HEK293 (cell line): ENCODE results near the gene GPAT2.
"Not testable (repeated sequence)": the region's sequence is repeated elsewhere in the genome, so short reads cannot be mapped to it uniquely, and the experiment has no call there.

ENCODE experiments used
- CTCF ChIA-PET: fragments of 350-600 bp; formaldehyde crosslinking; extraction: SDS; loops from one replicate; lab custom pipeline; 2021; ENCODE audit warnings: antibody characterized with exemption; lab: Yijun Ruan, JAX
- POLR2A ChIA-PET: fragments of 300-600 bp; formaldehyde crosslinking; extraction: SDS; loops from one replicate; lab custom pipeline; 2020; ENCODE audit warnings: antibody characterized with exemption, inconsistent platforms; lab: Yijun Ruan, JAX
- H3K27ac ChIP-seq: fragments of 200-500 bp; sonication (Bioruptor generic); 2 replicates; pipeline ENCODE4 v1.5.1; 2014; ENCODE audit warnings: low read depth, low read length, control low read depth, inconsistent platforms; ENCODE audit errors: extremely low read depth
- H3K36me3 ChIP-seq, 2 experiments: fragments of 200-500 bp in 1 of 2; sonication (Bioruptor generic) in 1 of 2; 1 replicate in 1 of 2; 2 replicates in 1 of 2; pipeline ENCODE4 v1.5.1; 2014 to 2017; ENCODE audit warnings: inconsistent platforms in 2 of 2, low read length in 2 of 2; ENCODE audit not compliant: control insufficient read depth in 2 of 2, insufficient read depth in 1 of 2
- H3K4me1 ChIP-seq: fragments of 200-500 bp; sonication (Bioruptor generic); 2 replicates; pipeline ENCODE4 v1.5.1; 2014; ENCODE audit warnings: mild to moderate bottlenecking, low read length, inconsistent platforms; ENCODE audit not compliant: control insufficient read depth, insufficient read depth
- H3K4me3 ChIP-seq: 2 replicates; pipeline ENCODE4 v1.5.1; 2011; ENCODE audit warnings: low read depth, mild to moderate bottlenecking, control low read depth, low read length, moderate library complexity
- H3K9me3 ChIP-seq: fragments of 200-500 bp; sonication (Bioruptor generic); 2 replicates; pipeline ENCODE4 v1.5.1; 2014; ENCODE audit warnings: low read depth, low read length, inconsistent platforms; ENCODE audit not compliant: control insufficient read depth, insufficient read depth
- BCL6B ChIP-seq: fragments of 450-650 bp; formaldehyde crosslinking; IDR thresholded peaks from 2 replicates; pipeline ENCODE4 v1.5.1; 2017; ENCODE audit warnings: missing biosample characterization, missing genetic modification characterization
- CTCF ChIP-seq: fragments of 450-650 bp; formaldehyde crosslinking; IDR thresholded peaks from 2 replicates; pipeline ENCODE4 v1.5.1; 2016; ENCODE audit warnings: missing biosample characterization, missing genetic modification characterization
- IKZF3 ChIP-seq: fragments of 450-650 bp; IDR thresholded peaks from 2 replicates; pipeline ENCODE4 v1.5.0; 2018; ENCODE audit warnings: missing biosample characterization, mild to moderate bottlenecking, missing genetic modification characterization, moderate library complexity
- ZBTB17 ChIP-seq: fragments of 450-650 bp; formaldehyde crosslinking; IDR thresholded peaks from 2 replicates; pipeline ENCODE4 v1.5.1; 2016; ENCODE audit warnings: missing biosample characterization, missing genetic modification characterization
- ZBTB26 ChIP-seq: fragments of 450-650 bp; formaldehyde crosslinking; optimal IDR thresholded peaks from 2 replicates; pipeline ENCODE3; 2016; ENCODE audit warnings: missing biosample characterization, mild to moderate bottlenecking, missing genetic modification characterization
- ZBTB8A ChIP-seq: fragments of 450-650 bp; formaldehyde crosslinking; IDR thresholded peaks from 2 replicates; pipeline ENCODE4 v1.5.1; 2016; ENCODE audit warnings: missing biosample characterization, missing genetic modification characterization
- ZNF2 ChIP-seq: fragments of 450-650 bp; formaldehyde crosslinking; IDR thresholded peaks from 2 replicates; pipeline ENCODE4 v1.5.1; 2016; ENCODE audit warnings: missing biosample characterization, missing genetic modification characterization
- ZNF335 ChIP-seq: fragments of 450-650 bp; formaldehyde crosslinking; conservative IDR thresholded peaks from 2 replicates; pipeline ENCODE4 v1.5.1; 2016; ENCODE audit warnings: missing biosample characterization, missing genetic modification characterization
- ZNF423 ChIP-seq: fragments of 450-650 bp; formaldehyde crosslinking; IDR thresholded peaks from 2 replicates; pipeline ENCODE4 v1.5.1; 2016; ENCODE audit warnings: missing biosample characterization, missing genetic modification characterization
- ZNF600 ChIP-seq: fragments of 450-650 bp; formaldehyde crosslinking; IDR thresholded peaks from 2 replicates; pipeline ENCODE4 v1.5.1; 2016; ENCODE audit warnings: missing biosample characterization, missing genetic modification characterization
- ZNF654 ChIP-seq: fragments of 450-650 bp; formaldehyde crosslinking; IDR thresholded peaks from 2 replicates; pipeline ENCODE4 v1.5.1; 2016; ENCODE audit warnings: low read depth, missing biosample characterization, missing genetic modification characterization

GPAT2 gene

GRCh38 chr2:96008051-96008450 lies 26.7 kb downstream of the GPAT2 start:
- POLR2A ChIA-PET, CTCF ChIA-PET, H3K9me3 ChIP-seq, H3K4me3 ChIP-seq, H3K4me1 ChIP-seq, H3K36me3 ChIP-seq, H3K27ac ChIP-seq: not testable (repeated sequence)

GRCh38 chr2:96006248-96006647 lies 28.5 kb downstream of the GPAT2 start:
- CTCF ChIA-PET, H3K9me3 ChIP-seq, POLR2A ChIA-PET, H3K4me1 ChIP-seq, H3K4me3 ChIP-seq, H3K27ac ChIP-seq, H3K36me3 ChIP-seq: not testable (repeated sequence)

- POLR2A ChIA-PET: interaction anchor here (0.7 to 1.2 kb wide), 2 partner anchors 182 to 215 kb away, joined by 3 read pairs; no protein-coding TSS in a partner anchor
Measured at GRCh38 chr2:95992520-95993272, 42.0 kb downstream of the GPAT2 start.

More at GRCh38 chr2:95992520-95993272, 42.0 kb downstream of the GPAT2 start:
- Histone ChIP-seq H3K4me3 (peak overlapping the region; percentile 62), H3K27ac (peak overlapping the region; percentile 85)
- CTCF ChIA-PET: interaction anchor here (0.6 to 2.5 kb wide), 28 partner anchors 8 to 852 kb away, joined by 3 to 27 read pairs (median 4); partner anchors contain the start of genes ADRA2B and ASTL
- H3K36me3 ChIP-seq, H3K4me1 ChIP-seq, H3K9me3 ChIP-seq: not testable (repeated sequence)
- TF ChIP-seq ZBTB26 (tag by site-specific recombination): peak; percentile 32
- 0 out of 2 replicates have a peak, but pooled peaks have one; percentile 13 for TF ChIP-seq ZNF600 (tag by site-specific recombination)
- TF ChIP-seq ZNF2 (tag by site-specific recombination): peak; percentile 68; the same call in 1 of the 2 replicates
- TF ChIP-seq ZNF654 (tag by site-specific recombination): peak; percentile 91
- peak; percentile 89 for TF ChIP-seq CTCF (tag by site-specific recombination)
- TF ChIP-seq ZNF423 (tag by site-specific recombination): peak; percentile 57
- peak; percentile 88 for TF ChIP-seq BCL6B (tag by site-specific recombination)
- peak; percentile 93 for TF ChIP-seq IKZF3 (tag by site-specific recombination)
- TF ChIP-seq ZBTB8A: peak; percentile 82
- peak; percentile 60 for TF ChIP-seq ZNF335 (tag by site-specific recombination)
- peak; percentile 38; the same call in 1 of the 2 replicates for TF ChIP-seq ZBTB17 (tag by site-specific recombination)
